Testis (tissue), 5 donors: ENCODE measurements around the gene PSME2. TPM values are rescaled to one million over a fixed set of nuclear protein-coding genes. Genes with fewer than 3 reads are reported as not detected.

Experiments
- DNase-seq: peaks from one replicate; pipeline ENCODE4 v3.0.0-alpha.2; 2019
- H3K27ac ChIP-seq, 2 donors: fragments of 200-600 bp; sonication (generic); one replicate each; pipeline ENCODE4 v1.5.1; 2019
- H3K27me3 ChIP-seq: fragments of 200-600 bp; sonication (generic); one replicate; pipeline ENCODE4 v1.5.1; 2019
- H3K36me3 ChIP-seq: fragments of 200-600 bp; sonication (generic); one replicate; pipeline ENCODE4 v1.5.1; 2017; ENCODE audit warnings: low read depth; ENCODE audit errors: missing control alignments
- H3K4me1 ChIP-seq: fragments of 200-600 bp; sonication (generic); one replicate; pipeline ENCODE4 v1.5.1; 2019
- H3K4me3 ChIP-seq, 2 donors: fragments of 200-600 bp; sonication (generic); one replicate each; pipeline ENCODE4 v1.5.1; 2017 to 2019
- H3K9me3 ChIP-seq: fragments of 200-600 bp; sonication (generic); one replicate; pipeline ENCODE4 v1.5.1; 2017
- CTCF ChIP-seq, 3 experiments: fragments of 450-650 bp in 2 of 3; fragments of 200-600 bp in 1 of 3; sonication (generic) in 1 of 3; IDR thresholded peaks; one replicate each; pipeline ENCODE4 v1.5.1; 2016 to 2019; ENCODE audit warnings: antibody characterized with exemption in 3 of 3, mild to moderate bottlenecking in 2 of 3, moderate library complexity in 1 of 3
- POLR2A ChIP-seq: fragments of 450-650 bp; IDR thresholded peaks from one replicate; pipeline ENCODE4 v1.6.1; 2017; ENCODE audit warnings: antibody characterized with exemption, mild to moderate bottlenecking, moderate library complexity
- WGBS, 2 donors: methylation state at CpG; one replicate each; pipeline ENCODE4 v1.1.5; 2018; 5-methylcytosine and 5-hydroxymethylcytosine counted together
- intact Hi-C: fragments of 100-400 bp; cut with DNase I; formaldehyde crosslinking; loops from one replicate; pipeline ENCODE4 v1.15.1; 2023; ENCODE audit warnings: low total_unique reads
- long read RNA-seq, 2 donors: transcript quantifications; one replicate each; lab custom pipeline, GENCODE V29; 2026
- polyA plus RNA-seq: library from polyadenylated mRNA; stranded (reverse); fragments of 350-450 nt; fragmentation: Illumina TruSeq; extraction: RNeasy Lipid Tissue Mini Kit (QIAGEN cat#74804); gene quantifications from one replicate; pipeline ENCODE4 v1.2.3, GENCODE V29; 2014; ENCODE audit warnings: low read depth, low replicate concordance; ENCODE audit not compliant: insufficient read depth
- total RNA-seq, 2 donors: library from RNA; depleted of rRNA; stranded (reverse); fragments of >200 nt; gene quantifications; one replicate each; pipeline ENCODE4 v1.2.3, GENCODE V29; 2016

Gene PSME2
- total RNA-seq (10 to 100 TPM; 49.8 to 78.1 TPM), polyA plus RNA-seq (122 TPM)
- long read RNA-seq, donor 1, transcript PSME2-201 (11 exons, 1,404 nt) = major isoform, 60 of 138 reads
- long read RNA-seq, donor 1, partial matches to known transcripts = 58 of 138 reads
- long read RNA-seq, donor 1, other reads (novel, unspliced or antisense) = 16 of 138 reads
- long read RNA-seq, donor 2, transcript PSME2-201 (11 exons, 1,404 nt) = major isoform, 33 of 48 reads
- long read RNA-seq, donor 2, partial matches to known transcripts = 8 of 48 reads
- long read RNA-seq, donor 2, other reads (novel, unspliced or antisense) = 0 of 48 reads

DNA sequence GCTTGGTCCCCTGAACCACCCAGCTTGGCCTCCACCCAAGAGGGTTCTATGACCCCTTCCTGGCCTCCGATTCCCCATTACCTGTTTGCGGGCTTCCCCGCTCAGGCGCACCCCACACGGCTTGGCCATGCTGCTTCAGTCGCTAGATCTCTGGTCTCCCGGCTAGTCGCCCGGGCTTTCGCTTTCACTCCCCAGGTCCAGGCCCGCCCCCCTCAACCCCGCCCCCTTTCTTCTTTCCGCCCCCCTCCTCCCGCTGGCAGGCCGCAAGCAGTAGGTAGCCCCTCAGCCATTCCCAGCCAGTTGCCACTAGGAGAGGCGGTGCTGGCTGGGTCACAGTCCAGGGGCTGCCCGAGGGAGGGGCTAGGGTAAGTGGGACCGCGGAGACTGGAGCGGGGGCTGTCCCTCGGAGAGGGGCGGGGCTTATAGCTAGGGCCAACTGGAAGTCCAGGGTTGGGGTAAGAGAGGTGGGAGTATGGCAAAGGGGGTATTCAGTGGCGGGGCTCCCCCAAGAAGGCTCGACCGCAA, at the start of gene PSME2:
PSME2 (minus strand) TSS at position 158 of the 525 bp plus-strand sequence; CDS start at position 129, 29 bp downstream.
- peak; percentile 96 for DNase-seq
- WGBS, 2 donors = 0% methylated on average over 19 to 25 of the region's 25 CpGs
- Histone ChIP-seq H3K27ac (peak within 1 kb of the TSS; percentile 89 to 91), H3K4me3 (peak within 1 kb of the TSS; percentile 91 to 95), H3K36me3 (no peaks in the 10 kb centered on the region), H3K27me3 (no peaks in the 10 kb centered on the region), H3K4me1 (peaks cover 20% of the 10 kb centered on the region), H3K9me3 (no peaks in the 10 kb centered on the region)
- intact Hi-C loops = no loop called here
- TF ChIP-seq CTCF (IDR thresholded peaks at IDR 0.05) (no peak), POLR2A (no peak)

DNA sequence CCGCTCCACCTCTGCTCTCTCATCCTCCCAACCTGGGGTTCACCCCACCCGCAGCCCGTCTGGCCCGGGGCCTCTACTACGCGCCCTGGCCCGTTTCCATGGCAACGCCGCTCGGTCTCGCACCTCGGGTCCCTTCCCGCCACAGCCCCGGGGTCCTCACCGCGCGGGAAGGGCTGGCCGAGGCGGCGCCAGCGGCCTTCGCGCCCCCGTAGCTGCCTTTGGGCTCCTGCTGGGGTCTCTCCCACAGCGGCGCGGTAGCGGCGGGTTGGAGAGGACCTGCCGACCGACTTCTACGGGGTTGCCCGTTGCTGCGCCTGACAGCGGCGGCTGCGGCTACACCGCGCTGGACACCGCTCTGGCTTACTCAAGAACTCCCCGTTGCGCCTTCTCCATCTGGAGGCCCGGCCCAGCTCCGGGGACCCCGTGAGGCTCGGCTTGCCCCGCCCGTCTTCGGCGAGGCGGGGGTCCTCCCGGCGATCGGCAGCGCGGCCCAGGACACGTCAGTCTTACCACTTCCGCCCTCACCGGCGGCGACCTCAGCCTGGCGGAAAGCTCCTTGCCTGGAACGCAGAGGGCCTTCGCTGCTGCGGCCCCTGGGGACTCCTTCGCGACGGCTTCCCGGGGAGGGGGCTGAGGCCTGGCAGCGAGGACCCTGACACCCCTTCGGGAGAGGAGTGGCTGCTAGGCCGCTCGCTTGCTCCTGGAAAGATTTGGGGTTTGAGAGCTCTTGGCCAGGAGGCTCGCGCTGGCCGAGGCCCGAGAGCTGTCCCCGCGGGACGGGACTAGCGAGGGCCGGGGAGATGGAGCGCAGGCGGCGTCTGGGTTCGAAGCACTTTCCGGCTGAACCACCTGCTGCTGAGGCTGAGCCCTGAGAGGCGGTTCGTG, 49.0 kb upstream of the PSME2 start, which contains the start of gene TM9SF1:
TM9SF1 (minus strand) TSS at position 256 of the 885 bp plus-strand sequence. CDS start 422 bp downstream, outside the sequence.
- Histone ChIP-seq H3K4me1 (peaks cover 12% of the 10 kb centered on the region), H3K27ac (peak within 1 kb of the TSS; percentile 96 to 98), H3K27me3 (no peaks in the 10 kb centered on the region), H3K4me3 (peak within 1 kb of the TSS; percentile 72 to 98), H3K9me3 (no peaks in the 10 kb centered on the region), H3K36me3 (no peaks in the 10 kb centered on the region)
- intact Hi-C loops = no loop called here
- peak; percentile 91 for DNase-seq
- WGBS, 2 donors = 0 to 1% methylated on average over 52 to 84 of the region's 89 CpGs
- no peak for TF ChIP-seq POLR2A
- TF ChIP-seq CTCF (IDR thresholded peaks at IDR 0.05) = no peak

- 35 to 42% methylated on average over 8 of the region's 8 CpGs for WGBS, 2 donors
- H3K4me3 ChIP-seq = peak overlapping the region; percentile 72 to 98
- TF ChIP-seq POLR2A (no peak), CTCF (IDR thresholded peaks at IDR 0.05) (no peak)
- H3K36me3 ChIP-seq = no peaks in the 10 kb centered on the region
- peaks cover 12% of the 10 kb centered on the region for H3K4me1 ChIP-seq
- intact Hi-C loops = no loop called here
- no peak for DNase-seq
- H3K27me3 ChIP-seq = no peaks in the 10 kb centered on the region
- H3K27ac ChIP-seq = peak overlapping the region; percentile 96 to 98
- H3K9me3 ChIP-seq = no peaks in the 10 kb centered on the region
These were observed 48.4 kb upstream of the PSME2 start for GRCh38 chr14:24194873-24195185.

DNA sequence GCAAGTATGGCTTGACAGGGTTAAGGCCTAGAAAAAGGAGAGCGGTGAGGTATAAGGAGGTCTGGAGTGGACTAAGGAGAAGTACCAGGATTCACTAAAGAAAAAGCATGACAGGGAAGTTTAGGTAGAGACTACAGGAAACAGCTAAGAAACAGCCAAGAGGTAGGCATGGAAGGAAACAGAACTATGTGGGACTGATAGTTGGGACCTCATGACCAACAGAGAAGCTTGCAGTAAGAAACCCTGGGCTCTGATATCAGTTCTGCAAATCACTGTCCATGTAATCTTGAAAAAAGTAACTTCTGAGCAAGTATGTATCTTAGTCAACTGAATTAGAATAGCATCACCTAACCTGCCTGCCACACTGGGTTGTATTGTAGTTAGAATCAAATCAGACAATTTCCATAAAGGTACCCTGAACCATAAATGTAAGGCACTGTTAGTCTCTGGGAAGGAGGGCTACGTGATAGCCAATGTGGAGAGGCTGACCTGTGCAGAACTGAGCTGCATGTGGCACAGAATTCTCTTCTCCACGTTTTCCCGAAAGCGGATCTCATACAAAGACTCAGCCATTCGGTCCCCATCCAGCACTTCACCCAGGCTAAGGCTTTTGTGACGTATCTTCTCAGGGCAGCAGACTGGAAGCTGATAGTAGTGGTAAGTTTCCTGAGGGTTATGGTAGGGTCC, 47.9 kb upstream of the PSME2 start:
- Histone ChIP-seq H3K4me1 (peaks cover 12% of the 10 kb centered on the region), H3K27me3 (no peaks in the 10 kb centered on the region), H3K36me3 (no peaks in the 10 kb centered on the region), H3K4me3 (peak overlapping the region; percentile 72 to 98), H3K9me3 (no peaks in the 10 kb centered on the region), H3K27ac (peak overlapping the region; percentile 96 to 98)
- TF ChIP-seq CTCF (IDR thresholded peaks at IDR 0.05) = no peak
- no peak for TF ChIP-seq POLR2A
- DNase-seq = no peak
- 57 to 59% methylated on average over 7 of the region's 7 CpGs for WGBS, 2 donors
- intact Hi-C loops = no loop called here
